ENCODE measurements around the gene DMRTC2. TPM values are rescaled to one million over a fixed set of nuclear protein-coding genes. Genes with fewer than 3 reads are reported as not detected.

The DMRTC2 gene
- total and polyA plus RNA-seq, 2 of the 13 experiments (the other 11 are each of a cell fraction or from before 2014, with no cell fraction given): not detected

DNA sequence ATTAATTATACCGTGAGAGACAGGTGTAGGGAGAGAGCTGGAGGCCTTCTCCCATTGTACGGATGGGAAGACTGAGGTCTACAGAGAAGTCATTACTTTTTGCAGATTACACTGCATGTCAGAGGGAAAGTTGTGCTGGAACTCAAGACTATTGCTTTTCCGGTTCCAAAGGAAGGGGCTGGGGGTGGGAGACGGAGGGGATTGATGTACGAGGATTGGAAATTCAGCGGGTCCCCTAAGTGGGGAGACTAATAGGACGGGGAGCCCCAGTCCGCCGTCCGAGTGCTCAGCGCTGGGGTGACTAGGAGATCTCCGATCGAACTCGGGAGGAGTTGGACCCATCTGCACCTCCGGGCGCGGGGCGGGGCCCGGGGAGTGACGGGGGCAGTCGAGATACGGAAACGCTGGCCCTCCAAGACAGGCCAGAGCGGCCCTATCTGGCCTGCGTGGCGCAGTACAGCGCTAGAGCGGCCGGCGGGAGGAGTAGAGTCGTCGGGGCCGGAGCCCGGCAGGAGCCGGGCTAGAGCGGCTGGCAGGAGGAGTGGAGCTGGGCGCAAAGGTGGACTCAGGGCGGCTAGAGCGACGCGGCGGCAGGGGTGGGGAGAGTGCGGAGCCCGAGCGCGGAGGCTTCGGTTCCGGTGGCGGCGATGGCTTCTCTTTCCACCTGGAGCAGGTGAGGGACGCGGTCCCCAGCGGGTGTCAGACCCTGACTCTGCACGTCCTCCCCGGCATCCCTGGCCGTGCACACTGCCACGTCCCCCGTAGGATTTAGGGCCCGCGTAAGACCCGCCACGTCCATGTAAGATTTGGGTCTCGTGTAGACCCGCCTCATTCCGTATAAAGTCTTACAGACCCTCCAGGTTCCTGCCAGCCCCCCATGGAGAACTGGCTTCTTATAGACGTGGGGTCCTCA is 39.2 kb downstream of the DMRTC2 start (continued):
- TF ChIP-seq BORCS8-MEF2B (CRISPR knock-in tag; IDR thresholded peaks at IDR 0.05): peak; percentile 23; the same call in 1 of the 2 replicates
- TF ChIP-seq SAP130 (CRISPR knock-in tag; IDR thresholded peaks at IDR 0.05; ENCODE audit: low read depth): peak; percentile 94
- TF ChIP-seq, protein P1, sequence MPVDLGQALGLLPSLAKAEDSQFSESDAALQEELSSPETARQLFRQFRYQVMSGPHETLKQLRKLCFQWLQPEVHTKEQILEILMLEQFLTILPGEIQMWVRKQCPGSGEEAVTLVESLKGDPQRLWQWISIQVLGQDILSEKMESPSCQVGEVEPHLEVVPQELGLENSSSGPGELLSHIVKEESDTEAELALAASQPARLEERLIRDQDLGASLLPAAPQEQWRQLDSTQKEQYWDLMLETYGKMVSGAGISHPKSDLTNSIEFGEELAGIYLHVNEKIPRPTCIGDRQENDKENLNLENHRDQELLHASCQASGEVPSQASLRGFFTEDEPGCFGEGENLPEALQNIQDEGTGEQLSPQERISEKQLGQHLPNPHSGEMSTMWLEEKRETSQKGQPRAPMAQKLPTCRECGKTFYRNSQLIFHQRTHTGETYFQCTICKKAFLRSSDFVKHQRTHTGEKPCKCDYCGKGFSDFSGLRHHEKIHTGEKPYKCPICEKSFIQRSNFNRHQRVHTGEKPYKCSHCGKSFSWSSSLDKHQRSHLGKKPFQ (CRISPR knock-in tag; IDR thresholded peaks at IDR 0.05; ENCODE audit: insufficient replicate concordance): peak; percentile 79
- no peak for TF ChIP-seq ZNF354B (CRISPR knock-in tag; IDR thresholded peaks at IDR 0.05)
- TF ChIP-seq ZNF766 (CRISPR knock-in tag; IDR thresholded peaks at IDR 0.05; ENCODE audit: borderline replicate concordance): no peak
- 0 out of 2 replicates have a peak, but pooled peaks have one; percentile 73 for TF ChIP-seq CBX5 (CRISPR knock-in tag; IDR thresholded peaks at IDR 0.05; ENCODE audit: borderline replicate concordance)
- TF ChIP-seq ZSCAN12 (CRISPR knock-in tag; IDR thresholded peaks at IDR 0.05): peak; percentile 89
- TF ChIP-seq, protein P2, sequence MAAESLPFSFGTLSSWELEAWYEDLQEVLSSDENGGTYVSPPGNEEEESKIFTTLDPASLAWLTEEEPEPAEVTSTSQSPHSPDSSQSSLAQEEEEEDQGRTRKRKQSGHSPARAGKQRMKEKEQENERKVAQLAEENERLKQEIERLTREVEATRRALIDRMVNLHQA (CRISPR knock-in tag; IDR thresholded peaks at IDR 0.05): no peak
- TF ChIP-seq, protein P3, sequence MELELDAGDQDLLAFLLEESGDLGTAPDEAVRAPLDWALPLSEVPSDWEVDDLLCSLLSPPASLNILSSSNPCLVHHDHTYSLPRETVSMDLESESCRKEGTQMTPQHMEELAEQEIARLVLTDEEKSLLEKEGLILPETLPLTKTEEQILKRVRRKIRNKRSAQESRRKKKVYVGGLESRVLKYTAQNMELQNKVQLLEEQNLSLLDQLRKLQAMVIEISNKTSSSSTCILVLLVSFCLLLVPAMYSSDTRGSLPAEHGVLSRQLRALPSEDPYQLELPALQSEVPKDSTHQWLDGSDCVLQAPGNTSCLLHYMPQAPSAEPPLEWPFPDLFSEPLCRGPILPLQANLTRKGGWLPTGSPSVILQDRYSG (CRISPR knock-in tag; IDR thresholded peaks at IDR 0.05): peak; percentile 24; the same call in 1 of the 2 replicates
- TF ChIP-seq ZNF749 (CRISPR knock-in tag; IDR thresholded peaks at IDR 0.05; ENCODE audit: borderline replicate concordance): peak; percentile 81; the same call in 1 of the 2 replicates
- TF ChIP-seq PITX1 (CRISPR knock-in tag; IDR thresholded peaks at IDR 0.05): peak; percentile 25; the same call in 1 of the 2 replicates
- TF ChIP-seq, protein P4, sequence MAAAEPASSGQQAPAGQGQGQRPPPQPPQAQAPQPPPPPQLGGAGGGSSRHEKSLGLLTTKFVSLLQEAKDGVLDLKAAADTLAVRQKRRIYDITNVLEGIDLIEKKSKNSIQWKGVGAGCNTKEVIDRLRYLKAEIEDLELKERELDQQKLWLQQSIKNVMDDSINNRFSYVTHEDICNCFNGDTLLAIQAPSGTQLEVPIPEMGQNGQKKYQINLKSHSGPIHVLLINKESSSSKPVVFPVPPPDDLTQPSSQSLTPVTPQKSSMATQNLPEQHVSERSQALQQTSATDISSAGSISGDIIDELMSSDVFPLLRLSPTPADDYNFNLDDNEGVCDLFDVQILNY (CRISPR knock-in tag; conservative IDR thresholded peaks at IDR 0.05): no peak
- TF ChIP-seq, protein P5, sequence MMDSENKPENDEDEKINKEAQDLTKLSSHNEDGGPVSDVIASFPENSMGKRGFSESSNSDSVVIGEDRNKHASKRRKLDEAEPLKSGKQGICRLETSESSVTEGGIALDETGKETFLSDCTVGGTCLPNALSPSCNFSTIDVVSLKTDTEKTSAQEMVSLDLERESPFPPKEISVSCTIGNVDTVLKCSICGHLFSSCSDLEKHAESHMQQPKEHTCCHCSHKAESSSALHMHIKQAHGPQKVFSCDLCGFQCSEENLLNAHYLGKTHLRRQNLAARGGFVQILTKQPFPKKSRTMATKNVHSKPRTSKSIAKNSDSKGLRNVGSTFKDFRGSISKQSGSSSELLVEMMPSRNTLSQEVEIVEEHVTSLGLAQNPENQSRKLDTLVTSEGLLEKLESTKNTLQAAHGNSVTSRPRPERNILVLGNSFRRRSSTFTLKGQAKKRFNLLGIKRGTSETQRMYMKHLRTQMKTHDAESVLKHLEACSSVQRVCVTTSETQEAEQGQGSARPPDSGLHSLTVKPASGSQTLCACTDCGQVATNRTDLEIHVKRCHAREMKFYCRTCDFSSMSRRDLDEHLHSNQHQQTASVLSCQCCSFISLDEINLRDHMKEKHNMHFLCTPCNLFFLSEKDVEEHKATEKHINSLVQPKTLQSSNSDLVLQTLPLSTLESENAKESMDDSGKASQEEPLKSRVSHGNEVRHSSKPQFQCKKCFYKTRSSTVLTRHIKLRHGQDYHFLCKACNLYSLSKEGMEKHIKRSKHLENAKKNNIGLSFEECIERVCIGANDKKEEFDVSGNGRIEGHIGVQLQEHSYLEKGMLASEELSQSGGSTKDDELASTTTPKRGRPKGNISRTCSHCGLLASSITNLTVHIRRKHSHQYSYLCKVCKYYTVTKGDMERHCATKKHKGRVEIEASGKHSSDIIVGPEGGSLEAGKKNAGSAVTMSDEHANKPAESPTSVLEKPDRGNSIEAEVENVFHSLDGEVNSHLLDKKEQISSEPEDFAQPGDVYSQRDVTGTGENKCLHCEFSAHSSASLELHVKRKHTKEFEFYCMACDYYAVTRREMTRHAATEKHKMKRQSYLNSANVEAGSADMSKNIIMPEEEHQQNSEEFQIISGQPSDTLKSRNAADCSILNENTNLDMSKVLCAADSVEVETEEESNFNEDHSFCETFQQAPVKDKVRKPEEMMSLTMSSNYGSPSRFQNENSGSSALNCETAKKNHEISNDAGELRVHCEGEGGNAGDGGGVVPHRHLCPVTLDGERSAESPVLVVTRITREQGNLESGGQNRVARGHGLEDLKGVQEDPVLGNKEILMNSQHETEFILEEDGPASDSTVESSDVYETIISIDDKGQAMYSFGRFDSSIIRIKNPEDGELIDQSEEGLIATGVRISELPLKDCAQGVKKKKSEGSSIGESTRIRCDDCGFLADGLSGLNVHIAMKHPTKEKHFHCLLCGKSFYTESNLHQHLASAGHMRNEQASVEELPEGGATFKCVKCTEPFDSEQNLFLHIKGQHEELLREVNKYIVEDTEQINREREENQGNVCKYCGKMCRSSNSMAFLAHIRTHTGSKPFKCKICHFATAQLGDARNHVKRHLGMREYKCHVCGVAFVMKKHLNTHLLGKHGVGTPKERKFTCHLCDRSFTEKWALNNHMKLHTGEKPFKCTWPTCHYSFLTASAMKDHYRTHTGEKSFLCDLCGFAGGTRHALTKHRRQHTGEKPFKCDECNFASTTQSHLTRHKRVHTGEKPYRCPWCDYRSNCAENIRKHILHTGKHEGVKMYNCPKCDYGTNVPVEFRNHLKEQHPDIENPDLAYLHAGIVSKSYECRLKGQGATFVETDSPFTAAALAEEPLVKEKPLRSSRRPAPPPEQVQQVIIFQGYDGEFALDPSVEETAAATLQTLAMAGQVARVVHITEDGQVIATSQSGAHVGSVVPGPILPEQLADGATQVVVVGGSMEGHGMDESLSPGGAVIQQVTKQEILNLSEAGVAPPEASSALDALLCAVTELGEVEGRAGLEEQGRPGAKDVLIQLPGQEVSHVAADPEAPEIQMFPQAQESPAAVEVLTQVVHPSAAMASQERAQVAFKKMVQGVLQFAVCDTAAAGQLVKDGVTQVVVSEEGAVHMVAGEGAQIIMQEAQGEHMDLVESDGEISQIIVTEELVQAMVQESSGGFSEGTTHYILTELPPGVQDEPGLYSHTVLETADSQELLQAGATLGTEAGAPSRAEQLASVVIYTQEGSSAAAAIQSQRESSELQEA (CRISPR knock-in tag; IDR thresholded peaks at IDR 0.05; ENCODE audit: not compliant biosample characterization): peak; percentile 24
- TF ChIP-seq HOXD1 (CRISPR knock-in tag; IDR thresholded peaks at IDR 0.05): peak; percentile 80; the same call in 1 of the 2 replicates
- TF ChIP-seq SALL2 (CRISPR knock-in tag; IDR thresholded peaks at IDR 0.05): peak; percentile 65
- 0 out of 2 replicates have a peak, but pooled peaks have one; percentile 40 for TF ChIP-seq ZNF543 (CRISPR knock-in tag; IDR thresholded peaks at IDR 0.05)
